Endothelial cell of umbilical vein (primary cell): ENCODE data around the gene SELPLG. TPM values are rescaled to one million over a fixed set of nuclear protein-coding genes. Genes with fewer than 3 reads are reported as not detected.

ENCODE experiments used
- BruUV-seq: library from RNA; stranded (reverse); fragments of 400-500 nt; replicated peaks from 2 replicates; lab custom pipeline; 2021; lab: Mats Ljungman, UMichigan
- CTCF ChIA-PET: fragments of 300-600, 350-600 bp; sonication (Branson Sonifier 250); formaldehyde crosslinking; loops from one replicate; lab custom pipeline; 2021; ENCODE audit warnings: antibody characterized with exemption, inconsistent platforms; lab: Charles Lee
- POLR2A ChIA-PET: fragments of 300-600, 350-600 bp; sonication (Branson Sonifier 250); formaldehyde crosslinking; loops from one replicate; lab custom pipeline; 2021; ENCODE audit warnings: antibody characterized with exemption, inconsistent platforms; lab: Charles Lee
- DNase-seq: peaks from one replicate; pipeline ENCODE4 v3.0.0-alpha.2; 2011; ENCODE audit warnings: low read depth, low spot score
- FAIRE-seq: peaks from 2 replicates; lab custom pipeline; 2011; peaks lifted over from hg19 to GRCh38; lab: Jason Lieb, UNC
- H2AFZ ChIP-seq: 2 replicates; pipeline ENCODE4 v1.6.0; 2012; ENCODE audit warnings: low read depth, low read length, control low read depth, inconsistent platforms
- H3K27ac ChIP-seq: 2 replicates; pipeline ENCODE4 v1.5.1; 2011; ENCODE audit warnings: low read depth, mild to moderate bottlenecking, control low read depth, low read length, moderate library complexity; ENCODE audit not compliant: insufficient read depth
- H3K27me3 ChIP-seq, 2 experiments: 2 replicates each; pipeline versions ENCODE4 v1.6.0 to v1.6.1; 2011; ENCODE audit warnings: low read length in 2 of 2, mixed read lengths in 1 of 2; ENCODE audit not compliant: control insufficient read depth in 2 of 2, insufficient read depth in 2 of 2
- H3K36me3 ChIP-seq, 2 experiments: 2 replicates in 1 of 2; 3 replicates in 1 of 2; pipeline ENCODE4 v1.5.1; 2011; ENCODE audit warnings: low read length in 2 of 2, mild to moderate bottlenecking in 1 of 2, moderate library complexity in 1 of 2; ENCODE audit not compliant: control insufficient read depth in 2 of 2, insufficient read depth in 2 of 2; ENCODE audit errors: extremely low read depth in 1 of 2
- H3K4me1 ChIP-seq: 3 replicates; pipeline ENCODE4 v1.5.1; 2011; ENCODE audit warnings: mild to moderate bottlenecking, low read length; ENCODE audit not compliant: control insufficient read depth, insufficient read depth; ENCODE audit errors: extremely low read depth
- H3K4me2 ChIP-seq: 2 replicates; pipeline ENCODE4 v1.6.1; 2011; ENCODE audit warnings: low read length, control low read depth, mixed read lengths; ENCODE audit not compliant: insufficient read depth
- H3K4me3 ChIP-seq, 3 experiments: fragments of 200-600 bp in 1 of 3; sonication (generic), shearing (Covaris generic) in 1 of 3; replicated peaks in 1 of 3; 2 replicates each; pipeline ENCODE4 v1.5.1; 2011 to 2016; ENCODE audit warnings: control low read depth in 3 of 3, low read length in 3 of 3, mild to moderate bottlenecking in 2 of 3, inconsistent platforms in 1 of 3, low read depth in 1 of 3, moderate library complexity in 1 of 3; ENCODE audit not compliant: insufficient read depth in 1 of 3
- H3K79me2 ChIP-seq: 2 replicates; pipeline ENCODE4 v1.6.0; 2012; ENCODE audit warnings: low read length, inconsistent platforms; ENCODE audit not compliant: control insufficient read depth, insufficient read depth
- H3K9ac ChIP-seq: replicated peaks from 2 replicates; pipeline ENCODE3; 2011; ENCODE audit warnings: low read length, control low read depth; ENCODE audit not compliant: insufficient read depth; ENCODE audit errors: extremely low read depth
- H3K9me1 ChIP-seq: replicated peaks from 3 replicates; pipeline ENCODE4 v1.6.0; 2011; ENCODE audit warnings: mild to moderate bottlenecking, low read length; ENCODE audit not compliant: control insufficient read depth, insufficient read depth; ENCODE audit errors: extremely low read depth
- H3K9me3 ChIP-seq: replicated peaks from 2 replicates; pipeline ENCODE4 v1.5.1; 2012; ENCODE audit warnings: low read length, inconsistent platforms; ENCODE audit not compliant: control insufficient read depth, insufficient read depth
- H4K20me1 ChIP-seq: replicated peaks from 2 replicates; pipeline ENCODE3; 2011; ENCODE audit warnings: mild to moderate bottlenecking, low read length; ENCODE audit not compliant: control insufficient read depth, insufficient read depth; ENCODE audit errors: extremely low read depth
- EZH2 ChIP-seq: IDR thresholded peaks from 2 replicates; pipeline ENCODE4 v1.6.1; 2012; ENCODE audit warnings: borderline replicate concordance, low read depth, mild to moderate bottlenecking, moderate library complexity, low read length, inconsistent platforms; ENCODE audit not compliant: severe bottlenecking
- FOS ChIP-seq: IDR thresholded peaks from 2 replicates; pipeline ENCODE4 v1.6.1; 2011; ENCODE audit warnings: mild to moderate bottlenecking, low read length, moderate library complexity, borderline replicate concordance; ENCODE audit not compliant: insufficient read depth
- GATA2 ChIP-seq: IDR thresholded peaks from 2 replicates; pipeline ENCODE4 v1.7.0; 2011; ENCODE audit warnings: low read depth, mild to moderate bottlenecking, moderate library complexity, mixed read lengths, low read length; ENCODE audit not compliant: insufficient read length, insufficient read depth
- JUN ChIP-seq: IDR thresholded peaks from 2 replicates; pipeline ENCODE4 v1.6.1; 2011; ENCODE audit warnings: borderline replicate concordance, low read depth; ENCODE audit not compliant: insufficient read length, insufficient read depth
- MYC ChIP-seq: IDR thresholded peaks from one replicate; pipeline ENCODE4 v1.6.1; 2011; ENCODE audit warnings: mild to moderate bottlenecking, low read depth, low read length
- POLR2A ChIP-seq: IDR thresholded peaks from 2 replicates; pipeline ENCODE4 v1.6.1; 2012; ENCODE audit warnings: low read depth, mild to moderate bottlenecking, control low read depth, low read length
- POLR2AphosphoS5 ChIP-seq: IDR thresholded peaks from 2 replicates; pipeline ENCODE4 v1.6.1; 2012; ENCODE audit warnings: low read depth, mild to moderate bottlenecking, control low read depth, low read length, moderate library complexity; ENCODE audit not compliant: insufficient read depth
- dilution Hi-C: fragments of 300-500 bp; cut with MboI; formaldehyde crosslinking; loops from one replicate; pipeline ENCODE4 v1.15.0; 2019; ENCODE audit warnings: low sequenced_read_pairs; ENCODE audit not compliant: extremely low pct_ligation_motif_present
- intact Hi-C: fragments of 100-400 bp; cut with micrococcal nuclease; formaldehyde crosslinking; loops from one replicate; pipeline ENCODE4 v1.10.0; 2022
- polyA plus RNA-seq, 4 experiments: library from polyadenylated mRNA; depleted of rRNA in 3 of 4; stranded (reverse) in 3 of 4; unstranded in 1 of 4; fragments of >200 nt; gene quantifications; 2 replicates each; pipeline versions ENCODE4 v1.2.1 to v1.2.3, GENCODE V29; 2011 to 2012; ENCODE audit warnings: missing spikeins in 1 of 4
- total RNA-seq: library from RNA; stranded (reverse); gene quantifications from 2 replicates; pipeline ENCODE4 v1.2.3, GENCODE V29; 2021
- TF ChIP-seq, protein P1 (sequence below), 2 donors: IDR thresholded peaks; 1 replicate in 1 of 2; 2 replicates in 1 of 2; pipeline ENCODE4 v1.5.1; 2011; ENCODE audit warnings: low read length in 2 of 2, mild to moderate bottlenecking in 2 of 2, moderate library complexity in 2 of 2, control low read depth in 1 of 2, inconsistent platforms in 1 of 2, low read depth in 1 of 2; ENCODE audit not compliant: insufficient read depth in 1 of 2; ENCODE audit errors: extremely low read depth in 1 of 2
- TF ChIP-seq, protein P2 (sequence below): IDR thresholded peaks from 2 replicates; pipeline ENCODE4 v1.6.1; 2011; ENCODE audit not compliant: insufficient read depth, insufficient read length

Gene SELPLG
- total and polyA plus RNA-seq, 2 donors (not counting 3 experiments of a cell fraction or from before 2014, with no cell fraction given) = 1.0 to 1.2 TPM

DNA sequence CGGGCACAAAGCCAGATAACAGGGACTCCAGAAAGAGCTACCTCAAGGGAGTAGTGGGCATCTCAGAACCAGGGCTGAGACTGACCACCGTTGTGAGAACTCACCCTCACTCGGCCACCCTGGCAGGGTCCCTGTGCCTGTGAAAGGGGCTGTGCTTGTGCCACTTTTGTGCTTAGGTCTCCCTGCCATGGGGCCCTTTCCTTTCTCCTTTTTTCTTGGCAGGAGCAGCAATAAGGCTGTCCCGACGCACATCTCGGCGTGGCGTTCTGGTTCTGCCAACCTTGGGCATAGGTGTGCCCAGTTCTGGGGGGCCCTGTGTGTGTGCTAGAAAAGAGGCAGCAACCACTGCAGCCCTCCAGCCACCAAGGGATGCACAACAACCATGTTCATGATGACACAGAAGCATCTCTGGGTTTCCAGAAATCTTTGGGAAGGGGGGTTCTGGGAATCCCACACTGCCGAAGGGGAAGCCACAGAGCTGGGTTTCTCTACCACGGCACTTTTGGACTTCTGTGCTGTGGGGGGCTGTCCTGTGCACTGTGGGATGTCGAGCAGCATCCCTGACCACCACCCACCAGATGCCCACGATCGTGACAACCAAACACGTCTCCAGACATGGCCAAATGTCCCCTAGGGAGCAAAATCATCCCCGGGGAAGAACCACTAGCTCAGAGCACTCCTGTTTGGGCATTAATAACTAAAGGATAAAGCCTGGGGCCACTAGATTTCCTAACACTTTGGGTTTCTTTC, 22.7 kb downstream of the SELPLG start:
- no peaks in the 10 kb centered on the region for H3K27me3 ChIP-seq
- no peak for FAIRE-seq
- H3K4me2 ChIP-seq = no peak overlapping the region
- no peak overlapping the region for H3K27ac ChIP-seq
- CTCF ChIA-PET = interaction anchor here (1.2 kb wide), 2 partner anchors 49 to 340 kb away, joined by 3 to 4 read pairs; partner anchors contain the start of gene ISCU
- DNase-seq = no peak
- no TSS peak for BruUV-seq
- H3K9me3 ChIP-seq = no peaks in the 10 kb centered on the region
- POLR2A ChIA-PET = interaction anchor here (0.6 kb wide), 1 partner anchor 26 kb away, joined by 3 read pairs; no protein-coding TSS in a partner anchor
- no peak overlapping the region for H2AFZ ChIP-seq
- intact Hi-C loops = no loop called here
- H3K4me1 ChIP-seq = no peaks in the 10 kb centered on the region
- no peaks in the 10 kb centered on the region for H3K36me3 ChIP-seq
- no peaks in the 10 kb centered on the region for H3K9me1 ChIP-seq
- no peak overlapping the region for H3K4me3 ChIP-seq
- H3K9ac ChIP-seq = no peak overlapping the region
- dilution Hi-C loops = no loop called here
- no peaks in the 10 kb centered on the region for H4K20me1 ChIP-seq
- TF ChIP-seq POLR2A (no peak), GATA2 (no peak), JUN (no peak), POLR2AphosphoS5 (no peak), FOS (no peak), MYC (no peak), EZH2 (no peak)
- TF ChIP-seq, protein P1, sequence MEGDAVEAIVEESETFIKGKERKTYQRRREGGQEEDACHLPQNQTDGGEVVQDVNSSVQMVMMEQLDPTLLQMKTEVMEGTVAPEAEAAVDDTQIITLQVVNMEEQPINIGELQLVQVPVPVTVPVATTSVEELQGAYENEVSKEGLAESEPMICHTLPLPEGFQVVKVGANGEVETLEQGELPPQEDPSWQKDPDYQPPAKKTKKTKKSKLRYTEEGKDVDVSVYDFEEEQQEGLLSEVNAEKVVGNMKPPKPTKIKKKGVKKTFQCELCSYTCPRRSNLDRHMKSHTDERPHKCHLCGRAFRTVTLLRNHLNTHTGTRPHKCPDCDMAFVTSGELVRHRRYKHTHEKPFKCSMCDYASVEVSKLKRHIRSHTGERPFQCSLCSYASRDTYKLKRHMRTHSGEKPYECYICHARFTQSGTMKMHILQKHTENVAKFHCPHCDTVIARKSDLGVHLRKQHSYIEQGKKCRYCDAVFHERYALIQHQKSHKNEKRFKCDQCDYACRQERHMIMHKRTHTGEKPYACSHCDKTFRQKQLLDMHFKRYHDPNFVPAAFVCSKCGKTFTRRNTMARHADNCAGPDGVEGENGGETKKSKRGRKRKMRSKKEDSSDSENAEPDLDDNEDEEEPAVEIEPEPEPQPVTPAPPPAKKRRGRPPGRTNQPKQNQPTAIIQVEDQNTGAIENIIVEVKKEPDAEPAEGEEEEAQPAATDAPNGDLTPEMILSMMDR (IDR thresholded peaks at IDR 0.05; ENCODE audit: extremely low read depth in 1 of 2, insufficient read depth in 1 of 2, low read depth in 1 of 2, low read length in 2 of 2) = no peak
- TF ChIP-seq, protein P2, sequence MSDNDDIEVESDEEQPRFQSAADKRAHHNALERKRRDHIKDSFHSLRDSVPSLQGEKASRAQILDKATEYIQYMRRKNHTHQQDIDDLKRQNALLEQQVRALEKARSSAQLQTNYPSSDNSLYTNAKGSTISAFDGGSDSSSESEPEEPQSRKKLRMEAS = no peak
- H3K79me2 ChIP-seq = no peaks in the 10 kb centered on the region
